Right kidney (tissue), 1 donor: ENCODE measurements around the gene SMIM14.

ENCODE experiments used
- DNase-seq: peaks from one replicate; pipeline ENCODE4 v3.0.0-alpha.2; 2016

SMIM14 gene

DNA sequence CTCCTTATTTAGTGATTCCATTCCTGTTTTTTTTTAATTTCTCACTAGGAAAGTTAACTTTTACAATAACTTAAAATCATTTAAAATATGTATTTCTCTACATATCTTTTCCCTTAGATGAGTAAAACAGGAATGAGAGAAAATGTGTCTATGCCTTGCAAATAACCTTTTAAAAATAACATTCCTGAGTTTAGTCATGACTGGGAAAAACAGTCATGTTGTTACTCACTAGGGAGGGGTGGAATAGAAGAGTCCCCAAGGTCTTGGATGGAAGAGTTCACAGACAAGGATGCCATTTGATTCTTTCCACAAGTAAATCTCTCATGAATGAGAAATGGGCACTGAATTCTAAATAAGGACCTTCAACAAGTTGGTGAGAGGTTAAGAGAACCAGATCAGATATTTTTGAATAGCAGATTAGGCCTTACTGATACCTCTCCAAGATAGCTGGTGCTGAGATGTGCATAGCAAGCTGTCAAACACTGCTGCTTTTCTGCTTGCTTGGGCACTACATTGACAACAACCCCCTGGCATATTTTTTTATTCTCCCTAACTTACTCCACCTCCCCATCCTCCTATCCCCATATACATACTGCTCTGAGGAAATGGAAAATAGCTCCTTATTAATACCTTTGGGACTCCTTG is 136.5 kb downstream of the SMIM14 start:
- no peak for DNase-seq

DNA sequence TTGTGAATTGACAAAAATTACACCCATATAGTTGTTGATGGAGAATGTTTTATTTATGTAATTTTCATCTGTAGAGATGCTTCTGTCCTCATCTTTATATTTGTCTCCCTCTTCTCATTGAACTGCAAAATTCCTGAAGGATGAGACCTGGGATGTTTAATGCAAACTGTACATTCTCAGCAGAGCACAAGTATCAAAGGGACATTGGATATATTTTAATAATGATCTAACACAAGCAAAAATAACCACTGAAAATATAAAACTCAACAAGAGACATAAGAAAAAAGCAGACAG is 140.0 kb downstream of the SMIM14 start:
- DNase-seq: no peak

DNA sequence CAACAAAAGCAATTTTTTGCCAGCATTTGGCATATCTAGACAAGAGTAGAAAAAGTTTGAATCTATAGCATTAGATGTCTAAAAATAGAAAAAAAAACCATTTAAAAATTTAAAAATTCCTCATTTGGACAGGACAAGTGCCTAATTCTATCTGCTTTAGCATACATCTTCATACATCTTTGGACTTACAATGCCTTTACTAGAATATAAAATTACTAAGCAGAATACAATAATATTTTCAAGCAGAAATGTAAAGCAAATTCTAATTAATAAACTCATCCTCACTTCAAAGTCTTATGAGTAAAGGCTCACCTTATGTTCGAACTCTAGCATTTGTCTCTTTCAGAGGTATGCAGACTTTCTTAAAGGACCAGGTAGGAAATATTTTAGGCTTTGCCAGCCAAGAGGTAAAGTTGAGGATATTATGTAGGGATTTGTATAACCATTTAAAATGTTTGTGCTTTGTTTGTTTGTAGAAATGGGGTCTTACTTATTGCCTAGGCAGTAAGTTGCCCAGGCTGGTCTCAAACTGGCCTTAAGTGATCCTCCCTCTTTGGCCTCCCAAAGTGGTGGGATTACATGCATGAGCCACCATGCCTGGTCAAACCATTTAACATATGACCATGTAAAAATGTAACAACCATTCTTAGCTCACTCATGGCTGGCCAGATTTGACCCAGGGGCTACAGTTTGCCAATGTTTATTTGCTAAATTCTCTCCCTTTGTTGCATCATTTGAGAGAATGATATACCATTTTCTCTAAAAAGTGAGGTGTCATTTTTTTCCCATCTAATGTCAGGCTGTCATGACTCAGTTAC is 140.5 kb downstream of the SMIM14 start:
- DNase-seq: no peak
